ENCODE data around the gene ITGB3BP.

Gene ITGB3BP

DNA sequence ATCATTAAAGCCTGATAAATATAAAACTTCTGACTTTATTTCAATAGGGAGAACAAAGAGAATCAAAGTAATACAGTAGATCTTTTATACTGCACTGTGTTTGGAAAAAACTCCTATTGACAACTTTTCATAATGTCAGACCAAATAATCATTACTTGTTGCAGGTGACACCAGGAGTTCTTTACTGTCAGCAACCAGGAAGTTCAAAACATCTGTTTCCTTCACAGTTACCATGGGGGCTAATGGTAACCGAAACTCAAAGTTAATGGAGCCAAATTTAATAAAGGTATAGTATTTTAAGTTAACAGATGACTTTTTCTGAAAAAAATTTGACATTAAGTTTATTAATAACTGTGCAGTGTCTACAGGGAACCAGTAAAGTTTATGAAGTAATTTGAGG is 10.9 kb upstream of the ITGB3BP start:
- no peaks in the 10 kb centered on the region for H3K79me2 ChIP-seq (ENCODE audit: control insufficient read depth, low read length)
- H3F3A ChIP-seq (ENCODE audit: control insufficient read depth, insufficient read depth), result peaks cover 7% of the 10 kb centered on the region; the same call in 1 of the 2 replicates
- peaks cover 37% of the 10 kb centered on the region for H3K36me3 ChIP-seq (ENCODE audit: control insufficient read depth, low read length)
- no peak overlapping the region for H3K4me2 ChIP-seq (ENCODE audit: low read length)
- H3K27me3 ChIP-seq (ENCODE audit: control insufficient read depth, low read length), result no peaks in the 10 kb centered on the region
- no peaks in the 10 kb centered on the region for H3K9me3 ChIP-seq (ENCODE audit: control insufficient read depth, insufficient read depth, low read length)
- no peaks in the 10 kb centered on the region; the same call in 1 of the 2 replicates for H4K20me1 ChIP-seq (ENCODE audit: control insufficient read depth, insufficient read depth, low read depth, low read length)
- TF ChIP-seq, protein P1, sequence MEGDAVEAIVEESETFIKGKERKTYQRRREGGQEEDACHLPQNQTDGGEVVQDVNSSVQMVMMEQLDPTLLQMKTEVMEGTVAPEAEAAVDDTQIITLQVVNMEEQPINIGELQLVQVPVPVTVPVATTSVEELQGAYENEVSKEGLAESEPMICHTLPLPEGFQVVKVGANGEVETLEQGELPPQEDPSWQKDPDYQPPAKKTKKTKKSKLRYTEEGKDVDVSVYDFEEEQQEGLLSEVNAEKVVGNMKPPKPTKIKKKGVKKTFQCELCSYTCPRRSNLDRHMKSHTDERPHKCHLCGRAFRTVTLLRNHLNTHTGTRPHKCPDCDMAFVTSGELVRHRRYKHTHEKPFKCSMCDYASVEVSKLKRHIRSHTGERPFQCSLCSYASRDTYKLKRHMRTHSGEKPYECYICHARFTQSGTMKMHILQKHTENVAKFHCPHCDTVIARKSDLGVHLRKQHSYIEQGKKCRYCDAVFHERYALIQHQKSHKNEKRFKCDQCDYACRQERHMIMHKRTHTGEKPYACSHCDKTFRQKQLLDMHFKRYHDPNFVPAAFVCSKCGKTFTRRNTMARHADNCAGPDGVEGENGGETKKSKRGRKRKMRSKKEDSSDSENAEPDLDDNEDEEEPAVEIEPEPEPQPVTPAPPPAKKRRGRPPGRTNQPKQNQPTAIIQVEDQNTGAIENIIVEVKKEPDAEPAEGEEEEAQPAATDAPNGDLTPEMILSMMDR (IDR thresholded peaks at IDR 0.05; ENCODE audit: low read depth, low read length, poor library complexity, severe bottlenecking), result no peak
- TF ChIP-seq EZH2phosphoT487 (IDR thresholded peaks at IDR 0.05; ENCODE audit: borderline replicate concordance, low read length), result no peak
- no peaks in the 10 kb centered on the region for H3K4me1 ChIP-seq (ENCODE audit: control insufficient read depth, low read length)
- H3K4me3 ChIP-seq (ENCODE audit: low read length), result no peak overlapping the region
- no peaks in the 10 kb centered on the region for H3K9me2 ChIP-seq (replicated peaks; ENCODE audit: control insufficient read depth, low read length)
- H3K27ac ChIP-seq (ENCODE audit: low read depth, low read length), result no peak overlapping the region

DNA sequence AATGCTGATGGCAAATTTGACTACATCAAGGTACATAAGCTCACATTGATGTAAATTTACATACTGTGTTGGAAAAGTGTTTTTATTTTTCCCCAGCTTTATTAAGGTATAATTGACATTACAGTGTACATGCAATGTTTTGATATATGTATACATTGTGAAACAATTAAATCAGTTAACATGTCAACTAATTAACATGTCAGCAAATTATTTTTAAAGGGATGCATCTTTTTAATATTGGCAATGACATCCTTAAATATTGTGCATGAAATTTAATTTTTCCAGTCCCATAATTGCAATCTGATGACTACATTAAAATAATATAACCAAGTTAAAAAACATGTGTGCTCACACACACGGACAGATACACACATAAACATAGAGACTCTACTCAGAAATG is 9.7 kb upstream of the ITGB3BP start:
- H4K20me1 ChIP-seq (ENCODE audit: control insufficient read depth, insufficient read depth, low read depth, low read length), result no peaks in the 10 kb centered on the region; the same call in 1 of the 2 replicates
- H3K4me1 ChIP-seq (ENCODE audit: control insufficient read depth, low read length), result no peaks in the 10 kb centered on the region
- no peaks in the 10 kb centered on the region for H3K9me3 ChIP-seq (ENCODE audit: control insufficient read depth, insufficient read depth, low read length)
- peaks cover 41% of the 10 kb centered on the region for H3K36me3 ChIP-seq (ENCODE audit: control insufficient read depth, low read length)
- H3F3A ChIP-seq (ENCODE audit: control insufficient read depth, insufficient read depth), result peaks cover 7% of the 10 kb centered on the region; the same call in 1 of the 2 replicates
- H3K4me2 ChIP-seq (ENCODE audit: low read length), result no peak overlapping the region
- no peaks in the 10 kb centered on the region for H3K27me3 ChIP-seq (ENCODE audit: control insufficient read depth, low read length)
- H3K9me2 ChIP-seq (replicated peaks; ENCODE audit: control insufficient read depth, low read length), result no peaks in the 10 kb centered on the region
- no peak for TF ChIP-seq EZH2phosphoT487 (IDR thresholded peaks at IDR 0.05; ENCODE audit: borderline replicate concordance, low read length)
- TF ChIP-seq, protein P1 (IDR thresholded peaks at IDR 0.05; ENCODE audit: low read depth, low read length, poor library complexity, severe bottlenecking), result no peak
- H3K79me2 ChIP-seq (ENCODE audit: control insufficient read depth, low read length), result no peaks in the 10 kb centered on the region
- no peak overlapping the region for H3K4me3 ChIP-seq (ENCODE audit: low read length)
- no peak overlapping the region for H3K27ac ChIP-seq (ENCODE audit: low read depth, low read length)

DNA sequence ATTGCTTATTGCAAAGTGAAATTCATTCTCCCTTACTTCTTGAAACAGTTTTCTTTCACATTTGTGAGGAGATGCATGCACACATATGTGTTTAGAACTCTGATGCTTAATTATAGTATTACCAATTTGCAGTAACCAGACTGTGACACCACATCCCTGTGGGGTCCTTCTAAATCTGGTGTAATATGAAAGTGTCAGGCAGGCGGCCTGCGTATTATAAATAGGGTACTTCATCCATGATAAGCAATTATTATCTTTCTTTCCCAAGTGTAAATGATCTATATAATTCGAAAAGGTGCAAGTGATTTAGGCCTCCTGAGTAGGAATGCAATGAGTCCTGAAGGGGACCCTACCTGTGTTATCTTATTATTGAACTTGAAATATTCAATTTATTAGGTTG is 1.2 kb upstream of the ITGB3BP start:
- Histone ChIP-seq H4K20me1 (ENCODE audit: control insufficient read depth, insufficient read depth, low read depth, low read length) (no peaks in the 10 kb centered on the region), H3K9me2 (replicated peaks; ENCODE audit: control insufficient read depth, low read length) (no peaks in the 10 kb centered on the region), H3K4me2 (ENCODE audit: low read length) (peak overlapping the region; percentile 89), H3F3A (ENCODE audit: control insufficient read depth, insufficient read depth) (peaks cover 5% of the 10 kb centered on the region), H3K27ac (ENCODE audit: low read depth, low read length) (peak overlapping the region; percentile 90), H3K36me3 (ENCODE audit: control insufficient read depth, low read length) (peaks cover 36% of the 10 kb centered on the region), H3K27me3 (ENCODE audit: control insufficient read depth, low read length) (no peaks in the 10 kb centered on the region), H3K4me1 (ENCODE audit: control insufficient read depth, low read length) (peaks cover 30% of the 10 kb centered on the region), H3K9me3 (ENCODE audit: control insufficient read depth, insufficient read depth, low read length) (no peaks in the 10 kb centered on the region), H3K4me3 (ENCODE audit: low read length) (peak overlapping the region; percentile 98), H3K79me2 (ENCODE audit: control insufficient read depth, low read length) (peaks cover 54% of the 10 kb centered on the region)
- TF ChIP-seq, protein P1 (IDR thresholded peaks at IDR 0.05; ENCODE audit: low read depth, low read length, poor library complexity, severe bottlenecking), result no peak
- TF ChIP-seq EZH2phosphoT487 (IDR thresholded peaks at IDR 0.05; ENCODE audit: borderline replicate concordance, low read length), result no peak

All from DOHH2 (cell line).